ENCODE results near the gene PDE6B.

PDE6B gene

GRCh38 chr4:621296-622070, 3.9 kb upstream of the PDE6B start:
- peak in 1 of 2 donors; percentile 40 for DNase-seq
- H3K4me1 ChIP-seq = no peaks in the 10 kb centered on the region
- no peaks in the 10 kb centered on the region for H3K36me3 ChIP-seq
- H3K9me3 ChIP-seq = no peaks in the 10 kb centered on the region
- no peak for TF ChIP-seq CTCF (IDR thresholded peaks at IDR 0.05)
- peaks cover 0 to 29% of the 10 kb centered on the region in 2 donors for H3K27me3 ChIP-seq
- H3K27ac ChIP-seq = no peak overlapping the region
- H3K4me3 ChIP-seq = no peak overlapping the region
- intact Hi-C loops (cut with DNase I; ENCODE audit: low total_unique reads) = no loop called here

- peak in 1 of 2 donors; percentile 41 for DNase-seq
- intact Hi-C loops (cut with DNase I; ENCODE audit: low total_unique reads) = no loop called here
- Histone ChIP-seq H3K27me3 (peaks cover 0 to 35% of the 10 kb centered on the region in 2 donors), H3K9me3 (no peaks in the 10 kb centered on the region), H3K4me1 (no peaks in the 10 kb centered on the region), H3K27ac (no peak overlapping the region), H3K4me3 (no peak overlapping the region), H3K36me3 (no peaks in the 10 kb centered on the region)
- no peak for TF ChIP-seq CTCF (IDR thresholded peaks at IDR 0.05)
Observed at GRCh38 chr4:622071-622995, 3.0 kb upstream of the PDE6B start.

GRCh38 chr4:622996-623913, 2.1 kb upstream of the PDE6B start:
- intact Hi-C loops (cut with DNase I; ENCODE audit: low total_unique reads) = no loop called here

GRCh38 chr4:623914-624566, 1.3 kb upstream of the PDE6B start:
- no peak overlapping the region for H3K4me3 ChIP-seq
- DNase-seq = peak in 1 of 2 donors; percentile 23
- intact Hi-C loops (cut with DNase I; ENCODE audit: low total_unique reads) = no loop called here
- H3K27ac ChIP-seq = no peak overlapping the region
- no peaks in the 10 kb centered on the region for H3K9me3 ChIP-seq
- no peak for TF ChIP-seq CTCF (IDR thresholded peaks at IDR 0.05)
- no peaks in the 10 kb centered on the region for H3K4me1 ChIP-seq
- H3K27me3 ChIP-seq = peaks cover 0 to 48% of the 10 kb centered on the region in 2 donors
- no peaks in the 10 kb centered on the region for H3K36me3 ChIP-seq

More at GRCh38 chr4:622996-623913, 2.1 kb upstream of the PDE6B start:
- peak in 1 of 2 donors; percentile 58 for DNase-seq
- Histone ChIP-seq H3K27me3 (peaks cover 0 to 41% of the 10 kb centered on the region in 2 donors), H3K4me1 (no peaks in the 10 kb centered on the region), H3K36me3 (no peaks in the 10 kb centered on the region), H3K4me3 (no peak overlapping the region), H3K9me3 (no peaks in the 10 kb centered on the region), H3K27ac (no peak overlapping the region)
- no peak for TF ChIP-seq CTCF (IDR thresholded peaks at IDR 0.05)

All from tibial artery (tissue), 4 donors.